BJ (cell line): Measurements from ENCODE around the gene DACH1. TPM values are rescaled to one million over a fixed set of nuclear protein-coding genes. Genes with fewer than 3 reads are reported as not detected.

Experiments
- CTCF ChIA-PET: fragments of 350-600 bp; formaldehyde crosslinking; extraction: SDS; loops from one replicate; lab custom pipeline; 2021; ENCODE audit warnings: antibody characterized with exemption, inconsistent platforms; lab: Yijun Ruan, JAX
- POLR2A ChIA-PET: fragments of 300-600 bp; sonication (Branson Sonifier 250); formaldehyde crosslinking; extraction: SDS; loops from one replicate; lab custom pipeline; 2021; ENCODE audit warnings: antibody characterized with exemption; lab: Charles Lee
- DNase-seq: peaks from one replicate; pipeline ENCODE4 v3.0.0-alpha.2; 2011; ENCODE audit warnings: low read depth
- H3K27me3 ChIP-seq: 2 replicates; pipeline ENCODE4 v1.6.0; 2011; ENCODE audit warnings: low read length; ENCODE audit not compliant: control insufficient read depth, insufficient read depth
- H3K36me3 ChIP-seq: 2 replicates; pipeline ENCODE4 v1.5.1; 2011; ENCODE audit warnings: low read length; ENCODE audit not compliant: control insufficient read depth, insufficient read depth
- H3K4me3 ChIP-seq: 2 replicates; pipeline ENCODE4 v1.5.1; 2011; ENCODE audit warnings: low read depth, mild to moderate bottlenecking, control low read depth, low read length
- polyA plus RNA-seq: library from polyadenylated mRNA; depleted of rRNA; stranded (reverse); fragments of >200 nt; gene quantifications from 2 replicates; pipeline ENCODE4 v1.2.3, GENCODE V29; 2011
- TF ChIP-seq, protein P1 (sequence below): IDR thresholded peaks from 2 replicates; pipeline ENCODE4 v1.5.1; 2011; ENCODE audit warnings: low read depth, mild to moderate bottlenecking, control low read depth, inconsistent platforms, low read length, moderate library complexity; ENCODE audit not compliant: insufficient read depth

Gene DACH1
- polyA plus RNA-seq, 1 experiment = 0.01 TPM

DNA sequence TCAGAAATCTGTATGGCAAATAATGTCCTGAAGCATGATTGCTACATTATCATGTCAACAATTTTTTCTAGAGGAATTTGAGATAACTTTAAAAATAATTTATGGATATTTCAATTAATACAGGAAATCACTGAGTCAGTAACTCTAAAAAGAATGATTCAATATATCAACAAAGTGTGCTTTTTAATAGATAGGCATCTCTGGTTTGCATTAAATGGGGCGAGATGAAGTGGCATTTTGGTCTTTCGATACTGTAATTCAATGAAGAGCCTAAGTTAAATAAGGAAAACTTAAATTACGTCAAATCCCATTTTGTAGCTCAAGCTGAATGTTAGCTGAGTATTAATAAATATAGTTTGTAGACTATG is 342.8 kb downstream of the DACH1 start:
- ChIA-PET CTCF (no interaction called here), POLR2A (no interaction called here)
- no peak for DNase-seq
- Histone ChIP-seq H3K36me3 (no peaks in the 10 kb centered on the region), H3K27me3 (no peaks in the 10 kb centered on the region), H3K4me3 (no peak overlapping the region)
- TF ChIP-seq, protein P1, sequence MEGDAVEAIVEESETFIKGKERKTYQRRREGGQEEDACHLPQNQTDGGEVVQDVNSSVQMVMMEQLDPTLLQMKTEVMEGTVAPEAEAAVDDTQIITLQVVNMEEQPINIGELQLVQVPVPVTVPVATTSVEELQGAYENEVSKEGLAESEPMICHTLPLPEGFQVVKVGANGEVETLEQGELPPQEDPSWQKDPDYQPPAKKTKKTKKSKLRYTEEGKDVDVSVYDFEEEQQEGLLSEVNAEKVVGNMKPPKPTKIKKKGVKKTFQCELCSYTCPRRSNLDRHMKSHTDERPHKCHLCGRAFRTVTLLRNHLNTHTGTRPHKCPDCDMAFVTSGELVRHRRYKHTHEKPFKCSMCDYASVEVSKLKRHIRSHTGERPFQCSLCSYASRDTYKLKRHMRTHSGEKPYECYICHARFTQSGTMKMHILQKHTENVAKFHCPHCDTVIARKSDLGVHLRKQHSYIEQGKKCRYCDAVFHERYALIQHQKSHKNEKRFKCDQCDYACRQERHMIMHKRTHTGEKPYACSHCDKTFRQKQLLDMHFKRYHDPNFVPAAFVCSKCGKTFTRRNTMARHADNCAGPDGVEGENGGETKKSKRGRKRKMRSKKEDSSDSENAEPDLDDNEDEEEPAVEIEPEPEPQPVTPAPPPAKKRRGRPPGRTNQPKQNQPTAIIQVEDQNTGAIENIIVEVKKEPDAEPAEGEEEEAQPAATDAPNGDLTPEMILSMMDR = no peak

DNA sequence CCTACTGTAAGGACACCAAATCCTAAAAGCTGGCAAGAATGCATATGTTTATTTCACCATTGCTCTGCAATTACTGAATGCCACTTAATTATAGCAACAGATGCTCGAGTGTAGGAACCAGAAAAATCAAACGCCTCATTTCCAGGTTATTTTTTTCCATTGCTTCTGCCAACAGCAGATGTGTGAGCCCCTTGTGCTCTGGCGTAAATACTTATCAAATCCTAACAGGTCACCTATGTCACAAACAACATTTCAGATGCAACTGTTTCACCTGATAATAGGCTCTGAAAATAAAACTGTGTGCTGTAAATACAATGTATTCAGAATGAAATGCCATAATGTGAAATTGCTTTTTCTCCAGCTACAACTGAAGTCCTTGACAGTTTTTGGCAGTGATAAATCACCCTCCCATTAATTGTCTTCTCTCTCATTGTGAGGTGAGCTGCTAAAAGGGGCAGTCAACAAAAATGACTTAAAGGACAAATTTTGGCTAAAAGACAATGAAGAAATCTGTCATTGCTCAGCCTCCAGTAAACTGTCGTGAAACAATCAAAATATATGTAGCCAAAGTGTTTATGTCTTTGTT is 344.0 kb downstream of the DACH1 start:
- H3K4me3 ChIP-seq = no peak overlapping the region
- H3K27me3 ChIP-seq = no peaks in the 10 kb centered on the region
- ChIA-PET POLR2A (no interaction called here), CTCF (no interaction called here)
- TF ChIP-seq, protein P1 = no peak
- H3K36me3 ChIP-seq = no peaks in the 10 kb centered on the region
- DNase-seq = no peak

DNA sequence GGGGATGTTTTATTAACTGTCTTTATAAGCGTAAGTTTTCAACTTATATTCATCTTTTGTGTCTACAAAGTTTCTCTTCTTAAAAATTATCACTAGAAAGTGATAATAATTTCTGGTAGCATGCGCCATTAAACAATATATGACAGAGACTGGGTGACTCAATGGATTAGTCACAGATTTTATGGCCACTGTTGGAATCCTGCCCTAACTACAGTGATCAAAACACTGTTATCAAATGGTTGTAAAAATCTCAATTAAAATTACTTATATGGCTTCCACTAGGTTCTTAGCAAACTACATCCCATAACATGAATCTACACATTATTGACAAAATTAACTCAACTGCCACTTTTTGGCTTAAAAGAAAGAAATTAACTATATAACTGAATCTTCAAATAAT is 350.0 kb downstream of the DACH1 start:
- DNase-seq = no peak
- H3K4me3 ChIP-seq = no peak overlapping the region

DNA sequence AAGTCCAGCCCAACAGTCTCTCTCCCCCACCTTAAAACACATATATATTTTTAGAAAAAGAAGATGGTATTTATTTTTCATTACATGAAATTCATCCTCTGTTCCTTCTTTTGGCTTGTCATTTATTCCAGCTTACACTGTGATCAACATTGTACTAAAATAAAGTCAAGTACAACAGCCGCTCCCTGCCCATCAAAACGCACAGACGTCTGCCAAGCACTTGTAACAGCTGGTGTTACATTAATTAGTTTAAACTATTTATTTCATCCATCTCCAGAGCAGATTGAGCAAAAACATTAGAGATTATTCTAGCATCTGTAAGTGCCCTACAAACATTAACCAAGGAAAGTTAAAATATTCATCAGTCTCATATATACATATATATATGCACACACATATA is 350.5 kb downstream of the DACH1 start:
- Histone ChIP-seq H3K27me3 (no peaks in the 10 kb centered on the region), H3K36me3 (no peaks in the 10 kb centered on the region), H3K4me3 (no peak overlapping the region)
- ChIA-PET CTCF (no interaction called here), POLR2A (no interaction called here)
- TF ChIP-seq, protein P1 = no peak
- DNase-seq = no peak

More for the DNA sequence above, 350.0 kb downstream of the DACH1 start:
- Histone ChIP-seq H3K36me3 (no peaks in the 10 kb centered on the region), H3K27me3 (no peaks in the 10 kb centered on the region)
- CTCF ChIA-PET = no interaction called here
- TF ChIP-seq, protein P1 = no peak
- POLR2A ChIA-PET = no interaction called here

DNA sequence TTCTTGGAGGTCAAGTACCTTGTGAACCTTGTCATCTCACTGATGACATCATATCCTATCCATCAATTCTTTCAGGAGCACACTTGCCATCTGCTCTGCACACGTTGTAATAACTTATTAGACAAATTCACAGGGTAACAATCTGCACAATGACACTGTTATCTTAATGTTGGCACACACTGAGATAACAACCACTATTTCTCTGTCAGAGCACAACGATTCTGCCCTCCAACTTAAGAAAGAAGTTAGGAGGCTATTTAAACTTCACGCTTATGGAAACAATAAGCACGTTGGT is 351.3 kb downstream of the DACH1 start:
- H3K4me3 ChIP-seq = no peak overlapping the region
- ChIA-PET CTCF (no interaction called here), POLR2A (no interaction called here)
- no peaks in the 10 kb centered on the region for H3K27me3 ChIP-seq
- H3K36me3 ChIP-seq = no peaks in the 10 kb centered on the region
- DNase-seq = no peak
- TF ChIP-seq, protein P1 = no peak
